SKM-1 treated with dmso at 0.1 percent for 144 hours (cell line): Measurements from ENCODE around the gene CYP39A1.
A peak's percentile ranks its signal among the peaks of the same experiment; 100 is the strongest.
"Not testable (repeated sequence)": the region's sequence is repeated elsewhere in the genome, so short reads cannot be mapped to it uniquely, and the experiment has no call there.

Source experiments
- DNase-seq: peaks from one replicate; lab custom pipeline; 2025; ENCODE audit not compliant: unreplicated experiment; lab: John Stamatoyannopoulos, UW

The CYP39A1 gene

DNA sequence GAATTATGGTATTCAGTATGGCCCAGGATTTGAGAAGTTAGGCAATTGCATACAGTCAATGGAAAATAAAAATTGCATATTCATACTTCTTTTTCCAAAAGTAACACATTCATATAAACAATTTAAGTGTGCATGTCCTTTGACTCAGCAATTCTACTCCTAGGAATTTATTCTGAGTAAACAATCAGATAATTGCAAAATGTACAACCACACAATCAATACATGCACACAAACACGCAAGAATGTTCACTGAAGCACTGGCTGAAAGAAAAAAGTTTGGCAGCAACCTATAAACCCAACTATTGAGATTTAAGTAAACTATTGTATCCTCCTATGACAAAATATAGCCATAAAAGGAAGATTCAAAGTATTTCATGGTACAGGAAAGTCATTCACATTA lies 1.6 kb downstream of the CYP39A1 start:
- no peak for DNase-seq

DNA sequence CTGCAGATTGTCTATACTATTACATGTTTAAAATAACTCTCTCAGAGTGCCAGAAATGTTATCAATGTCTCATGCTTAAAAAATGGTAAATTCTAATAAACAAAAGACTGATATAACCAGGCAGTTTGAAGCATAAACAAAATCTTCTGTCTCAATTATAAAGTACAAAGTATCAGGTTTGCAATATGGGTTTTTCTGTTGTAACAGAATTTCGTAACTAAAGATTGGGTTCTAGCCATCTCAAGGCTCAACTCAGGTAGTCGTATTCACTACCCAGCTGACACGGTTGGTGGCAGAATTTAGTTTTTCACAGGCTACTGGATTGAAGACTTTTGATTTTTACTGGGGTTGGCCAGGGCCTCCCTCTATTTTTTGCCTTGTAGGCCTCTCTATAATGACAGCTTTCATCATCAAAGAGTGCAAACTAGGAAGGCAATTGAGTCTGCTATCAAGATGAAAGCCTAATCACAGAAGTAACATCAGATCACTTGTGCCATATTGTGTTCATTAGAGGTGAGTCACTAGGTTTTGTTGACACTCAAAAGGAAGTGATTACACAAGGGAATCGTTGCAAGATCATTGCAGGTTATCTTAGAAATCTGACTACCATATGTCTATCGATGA lies 3.6 kb downstream of the CYP39A1 start:
- peak; percentile 10 for DNase-seq

DNA sequence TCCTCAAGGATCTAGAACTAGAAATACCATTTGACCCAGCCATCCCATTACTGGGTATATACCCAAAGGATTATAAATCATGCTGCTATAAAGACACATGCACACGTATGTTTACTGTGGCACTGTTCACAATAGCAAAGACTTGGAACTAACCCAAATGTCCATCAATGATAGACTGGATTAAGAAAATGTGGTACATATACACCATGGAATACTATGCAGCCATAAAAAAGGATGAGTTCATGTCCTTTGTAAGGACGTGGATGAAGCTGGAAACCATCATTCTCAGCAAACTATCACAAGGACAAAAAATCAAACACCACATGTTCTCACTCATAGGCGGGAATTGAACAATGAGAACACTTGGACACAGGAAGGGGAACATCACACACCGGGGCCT lies 4.5 kb downstream of the CYP39A1 start:
- DNase-seq = not testable (repeated sequence)

DNA sequence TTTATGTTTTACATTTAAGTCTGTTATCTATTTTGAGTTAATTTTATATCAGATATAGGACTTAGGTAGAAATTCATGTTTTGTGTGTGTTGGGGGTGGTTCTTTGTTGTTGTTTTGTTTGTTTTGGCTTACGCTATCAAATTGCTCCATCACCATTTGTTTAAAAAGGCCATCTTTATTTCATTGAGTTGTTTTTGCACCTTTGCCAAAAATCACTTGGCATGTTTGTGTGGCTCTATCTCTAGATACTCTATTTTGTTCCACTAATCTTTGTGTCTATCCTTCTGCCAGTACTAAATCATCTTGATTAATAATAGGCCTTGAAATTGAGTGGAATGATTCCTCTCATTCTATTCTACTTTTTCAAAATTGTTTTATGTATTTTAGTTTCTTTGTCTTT lies 7.4 kb downstream of the CYP39A1 start:
- DNase-seq = no peak

DNA sequence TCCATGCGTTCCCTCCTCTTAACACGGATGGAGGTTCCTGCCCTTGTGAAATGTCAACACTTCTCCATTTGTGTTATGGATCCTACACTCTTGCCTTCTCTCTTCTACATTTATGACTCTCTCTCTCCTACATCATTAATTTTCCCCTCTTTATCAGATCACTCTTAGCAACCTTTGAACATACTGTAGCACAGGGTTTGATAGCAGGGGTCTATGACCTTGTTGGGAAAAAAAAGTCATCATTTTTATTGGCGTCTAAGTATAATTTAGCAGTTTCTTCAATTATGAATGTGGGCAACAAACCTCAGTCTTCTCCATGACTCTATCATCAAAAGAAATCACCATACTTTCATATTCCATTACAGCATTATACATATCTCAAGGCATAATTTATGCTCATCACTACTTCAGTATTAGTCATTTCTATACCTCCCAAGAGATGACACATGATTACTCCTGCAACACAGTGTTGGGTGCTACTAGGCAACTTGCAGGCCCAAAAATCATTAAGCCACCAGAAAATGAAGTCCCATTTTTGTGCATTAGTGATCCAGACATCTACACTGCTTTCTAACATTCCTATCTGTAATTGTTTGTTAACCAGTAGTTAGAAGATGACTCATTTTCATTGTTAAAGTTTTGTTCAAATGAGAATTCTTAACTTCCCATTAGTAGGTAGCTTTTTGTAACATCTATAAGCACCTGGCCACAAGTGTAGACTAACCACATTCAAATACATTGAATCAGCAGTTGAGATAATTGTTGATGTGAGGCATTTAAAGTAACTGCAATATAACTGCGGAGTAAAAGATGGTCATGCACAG lies 9.5 kb downstream of the CYP39A1 start:
- no peak for DNase-seq

DNA sequence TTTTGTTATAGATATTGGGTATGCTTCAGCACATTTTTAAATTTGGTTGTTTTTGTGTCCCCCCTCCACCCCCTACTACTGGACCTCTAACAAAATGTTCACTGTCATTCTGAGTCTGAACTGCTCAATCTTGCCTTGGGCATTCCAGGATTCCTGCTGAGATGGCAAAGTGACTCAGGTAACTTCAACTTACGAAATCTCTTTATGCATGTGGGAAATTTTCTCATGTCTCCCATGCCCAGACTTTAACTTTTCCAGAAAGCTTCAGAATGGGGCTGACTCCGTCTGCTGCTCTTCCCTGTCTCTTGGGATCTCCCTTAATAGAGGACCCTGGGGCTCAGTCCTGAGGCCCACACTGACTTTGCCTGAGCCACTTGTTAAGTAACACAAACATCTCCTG lies 14.0 kb downstream of the CYP39A1 start:
- no peak for DNase-seq

DNA sequence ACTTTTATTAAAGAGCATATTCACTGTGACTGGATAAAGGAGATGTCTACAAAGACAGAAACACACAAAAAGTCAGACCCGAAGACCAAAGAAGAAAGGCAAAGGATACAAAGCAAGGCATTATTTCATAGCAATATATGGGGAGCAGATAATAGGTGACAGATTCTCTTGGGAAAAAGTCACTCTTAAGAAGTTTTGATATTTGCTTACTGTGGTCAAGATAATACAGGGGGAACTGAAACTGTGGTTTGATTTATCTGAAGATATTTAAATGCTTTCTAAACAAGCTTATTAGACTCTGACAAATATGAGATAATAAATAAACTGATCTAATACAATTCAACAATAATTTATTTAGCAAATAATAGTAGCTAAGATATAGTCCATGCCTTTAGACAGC lies 14.7 kb downstream of the CYP39A1 start:
- no peak for DNase-seq

DNA sequence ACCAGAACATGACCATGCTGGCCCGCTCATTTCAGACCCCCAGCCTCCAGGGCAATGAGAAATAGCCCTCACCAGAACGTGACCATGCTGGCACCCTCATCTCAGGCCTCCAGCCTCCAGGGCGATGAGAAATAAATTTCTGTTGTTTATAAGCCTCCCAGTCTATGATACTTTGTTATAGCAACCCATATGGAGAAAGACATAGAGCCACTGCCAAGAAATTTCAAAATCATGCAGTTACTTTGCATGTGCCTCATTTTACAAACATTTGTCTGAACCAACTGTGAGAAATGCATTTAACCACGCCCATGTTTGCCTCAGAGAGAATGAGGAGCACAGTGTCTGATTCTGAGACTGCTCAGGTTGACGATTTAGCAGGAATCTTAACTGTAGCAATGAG lies 15.5 kb downstream of the CYP39A1 start:
- no peak for DNase-seq

DNA sequence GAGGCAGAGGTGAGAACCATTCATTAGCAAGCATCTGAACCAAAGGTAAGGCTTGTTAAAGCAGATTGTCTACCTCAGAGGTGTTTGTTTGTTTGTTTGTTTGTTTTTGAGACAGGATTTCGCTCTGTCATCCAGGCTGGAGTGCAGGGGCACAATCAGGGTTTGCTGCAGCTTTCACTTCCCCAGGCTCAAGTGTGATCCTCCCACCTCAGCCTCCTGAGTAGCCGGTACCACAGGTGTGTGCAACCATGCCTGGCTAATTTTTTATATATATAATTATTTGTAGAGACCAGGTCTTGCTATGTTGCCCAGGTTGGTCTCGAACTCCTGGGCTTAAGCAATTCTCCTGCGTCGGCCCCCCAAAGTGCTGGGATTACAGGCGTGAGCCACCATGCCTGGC lies 17.2 kb downstream of the CYP39A1 start:
- no peak for DNase-seq

DNA sequence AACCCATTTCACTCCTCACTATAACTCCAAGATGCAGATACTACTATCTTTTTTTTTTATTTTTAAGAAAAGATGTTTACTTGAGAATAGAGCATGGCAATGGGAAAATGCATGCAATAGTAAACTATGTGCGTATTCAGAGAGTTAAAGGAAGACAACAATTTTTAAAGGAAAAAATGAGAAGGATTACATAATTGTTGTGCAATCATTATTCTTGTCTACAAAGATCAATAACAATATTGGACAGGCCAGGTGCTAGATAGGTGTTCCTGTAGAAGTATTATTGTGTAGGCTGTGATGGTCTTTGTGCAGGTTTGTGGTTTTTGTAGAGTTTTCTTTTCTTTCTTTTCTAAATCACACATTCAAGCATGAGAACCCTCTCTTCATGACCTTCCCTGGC lies 20.6 kb downstream of the CYP39A1 start:
- no peak for DNase-seq

DNA sequence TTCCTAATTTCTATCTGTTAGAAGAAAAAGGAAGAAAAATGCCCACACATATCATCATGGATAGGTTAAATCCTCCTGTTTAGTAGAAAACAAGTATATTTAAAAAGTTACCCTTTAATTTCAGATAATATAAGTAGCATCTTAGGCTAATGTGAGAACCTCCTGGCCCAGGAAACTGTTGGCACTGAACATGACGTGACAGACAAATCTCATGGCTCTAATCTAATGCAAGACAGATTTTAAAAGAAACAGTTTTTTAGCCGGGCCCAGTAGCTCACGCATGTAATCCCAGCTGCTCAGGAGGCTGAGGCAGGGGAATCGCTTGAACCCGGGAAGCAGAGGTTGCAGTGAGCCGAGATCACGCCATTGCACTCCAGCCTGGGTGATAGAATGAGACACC lies 22.9 kb downstream of the CYP39A1 start:
- no peak for DNase-seq

DNA sequence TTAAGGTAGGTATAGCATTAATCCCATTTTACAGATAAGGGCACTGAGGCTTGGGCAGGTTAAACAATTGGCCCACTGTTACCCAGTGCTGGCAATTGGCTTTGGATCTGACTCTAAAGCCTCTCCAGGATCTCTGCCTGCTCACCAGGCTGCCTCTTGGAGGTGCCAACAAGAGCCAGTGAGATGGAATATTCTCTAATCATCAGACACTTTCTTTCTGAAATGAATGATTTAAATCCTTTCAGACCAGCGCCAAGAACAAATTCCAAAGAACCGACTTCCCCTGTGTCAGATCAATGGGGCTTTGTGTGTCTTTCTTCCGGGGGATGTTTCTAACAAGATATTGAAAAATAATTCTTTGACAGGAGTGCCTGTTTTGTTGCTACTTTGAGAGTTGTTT lies 23.6 kb downstream of the CYP39A1 start:
- DNase-seq = no peak

DNA sequence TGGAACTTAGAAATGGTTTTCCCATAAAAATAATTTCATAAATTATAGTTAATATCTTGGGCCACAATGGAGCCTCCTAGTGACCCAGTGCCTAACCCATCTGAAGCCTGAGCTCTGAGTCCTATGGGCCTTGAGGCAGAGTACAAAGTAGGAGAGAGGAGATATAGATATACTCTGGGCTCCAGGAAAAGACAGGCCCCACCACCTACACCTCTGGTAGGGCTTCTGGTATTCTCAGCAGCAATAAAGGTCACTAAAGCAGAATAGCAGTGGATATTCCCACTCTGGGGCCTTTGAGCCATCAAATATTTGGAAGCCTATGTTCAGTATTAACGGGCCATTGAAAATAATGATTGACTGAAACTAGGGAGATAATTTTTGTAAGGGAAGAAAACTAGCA lies 24.1 kb downstream of the CYP39A1 start:
- no peak for DNase-seq

DNA sequence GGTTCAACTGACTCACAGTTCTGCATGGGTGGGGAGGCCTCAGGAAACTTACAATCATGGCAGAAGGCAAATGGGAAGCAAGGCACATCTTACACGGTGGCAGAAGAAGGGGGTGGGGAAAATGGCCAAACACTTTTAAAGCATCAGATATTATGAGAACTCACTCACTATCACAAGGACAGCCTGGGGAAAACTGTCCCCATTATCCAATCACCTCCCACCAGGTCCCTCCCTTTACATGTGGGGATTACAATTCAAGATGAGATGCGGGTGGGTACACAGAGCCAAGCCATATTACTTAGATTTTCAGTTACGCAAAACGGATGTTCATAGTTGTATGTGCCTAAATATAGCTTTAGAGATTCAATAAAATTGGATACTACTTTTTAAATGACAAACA lies 25.6 kb downstream of the CYP39A1 start:
- no peak for DNase-seq

DNA sequence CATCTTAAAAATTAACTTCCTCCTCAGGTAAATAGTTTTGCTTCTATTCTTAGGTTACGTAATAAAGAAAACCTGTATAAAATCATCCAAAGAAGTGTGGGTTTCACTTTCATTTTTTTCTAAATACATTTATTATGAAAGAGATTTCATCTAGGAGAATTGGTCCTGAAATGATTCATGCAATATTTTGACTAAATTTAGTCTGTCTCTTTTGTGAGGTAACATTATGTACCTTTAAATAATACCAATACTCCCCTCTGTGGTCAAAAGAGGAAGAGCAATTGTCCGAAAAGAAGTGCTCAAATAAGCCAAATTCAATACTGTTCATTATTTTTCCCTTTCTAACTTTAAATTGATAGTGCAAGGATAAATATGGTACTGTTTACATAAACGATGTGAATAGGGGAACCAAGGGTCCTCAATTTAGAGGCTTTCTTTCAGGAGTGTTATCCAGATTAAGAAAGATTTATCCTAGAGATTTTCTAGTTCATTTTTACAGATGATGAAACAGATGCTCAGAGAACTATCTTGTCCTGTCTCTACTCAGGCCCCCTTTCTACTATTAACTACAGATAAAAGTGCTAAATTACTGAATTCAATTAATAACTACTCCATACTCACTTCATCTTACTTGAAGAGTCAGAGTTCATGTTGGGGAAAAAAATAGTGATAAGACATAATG lies 26.2 kb downstream of the CYP39A1 start:
- peak; percentile 42 for DNase-seq

DNA sequence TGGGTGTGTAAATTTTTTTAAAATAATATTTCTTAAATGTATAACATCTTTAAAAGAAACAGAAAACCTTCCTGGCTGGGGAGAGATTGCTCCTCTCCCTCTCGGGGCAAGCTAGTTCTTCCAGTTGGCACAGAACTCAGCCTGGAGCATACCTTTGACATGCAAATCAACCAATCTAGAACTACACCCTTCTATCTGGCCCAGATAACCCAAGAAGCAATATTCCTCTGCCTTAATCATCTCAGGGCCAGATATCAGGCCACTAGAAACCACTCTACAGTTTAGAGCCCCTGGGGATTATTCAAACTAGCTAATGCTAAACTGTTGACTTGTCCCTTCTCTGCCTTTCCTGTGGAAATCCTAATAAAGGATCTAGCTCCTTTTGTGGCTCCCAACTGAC lies 33.9 kb downstream of the CYP39A1 start:
- DNase-seq = no peak

DNA sequence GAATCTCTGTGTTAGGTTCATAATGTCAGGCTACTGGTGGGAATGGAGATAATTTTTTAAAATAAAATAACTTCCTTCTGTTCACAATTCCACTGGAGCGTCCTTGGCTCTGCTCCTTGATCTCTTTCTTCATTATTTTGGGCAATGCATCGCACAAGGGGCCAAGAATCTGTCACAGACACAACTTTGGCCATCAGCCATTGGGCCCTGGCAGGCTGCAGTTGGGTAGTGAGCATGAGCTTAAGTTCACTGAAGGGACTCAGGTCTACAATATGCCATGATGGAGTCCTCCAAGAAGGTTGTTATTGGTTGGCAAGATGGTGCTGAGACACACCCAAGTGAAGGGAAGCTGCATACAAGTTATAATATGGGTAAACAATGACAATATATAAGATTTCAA lies 40.0 kb downstream of the CYP39A1 start:
- DNase-seq = no peak

DNA sequence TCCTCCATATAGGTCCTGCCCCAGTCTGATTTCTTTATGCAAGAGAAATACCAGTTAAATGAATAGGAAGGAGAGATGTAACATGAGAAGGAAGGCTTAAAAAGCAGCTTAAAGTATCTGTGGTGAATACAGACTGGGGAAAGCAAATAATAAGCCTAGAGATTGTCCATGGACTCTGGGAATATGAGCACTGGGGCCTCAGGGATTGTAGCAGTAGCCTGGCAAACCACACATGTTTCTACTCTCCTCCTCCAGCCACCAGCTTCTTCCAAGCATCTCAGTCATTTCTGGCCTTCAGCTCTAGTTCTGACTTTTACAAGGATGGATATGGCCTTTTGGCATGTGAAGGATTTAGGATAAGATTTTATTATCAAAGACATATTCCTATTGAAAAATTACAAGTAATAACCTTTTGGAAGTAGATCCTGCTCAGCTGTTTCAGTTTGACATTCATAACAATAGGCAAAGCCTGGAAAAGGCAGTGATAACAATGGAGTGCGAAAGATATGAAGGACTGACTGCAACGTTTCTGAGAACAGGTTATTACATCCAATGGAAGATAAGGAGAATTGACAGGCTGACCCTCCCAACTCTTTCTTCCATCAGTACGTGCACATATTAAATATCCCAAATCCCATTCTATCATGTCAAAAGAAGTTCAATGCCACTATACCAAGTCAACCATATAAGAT lies 41.6 kb downstream of the CYP39A1 start:
- no peak for DNase-seq

DNA sequence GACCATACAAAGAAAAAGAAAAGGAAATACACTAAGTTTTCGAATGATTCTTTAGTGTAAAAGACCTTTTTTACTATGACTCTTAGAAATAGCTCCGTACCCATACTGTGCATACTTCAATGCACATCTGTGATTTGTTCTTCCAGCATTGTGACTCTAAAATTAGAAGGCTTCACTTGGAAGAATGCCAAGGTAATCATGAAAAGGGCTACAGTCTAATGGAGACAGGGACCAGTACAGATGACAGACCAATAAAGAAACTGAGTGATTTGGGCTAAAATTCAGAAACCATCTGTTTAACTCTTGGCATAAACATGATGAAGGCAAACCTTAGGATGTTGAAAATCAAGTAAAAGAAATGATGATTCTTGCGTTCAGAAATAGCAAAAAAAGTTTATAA lies 46.3 kb downstream of the CYP39A1 start:
- DNase-seq = no peak

DNA sequence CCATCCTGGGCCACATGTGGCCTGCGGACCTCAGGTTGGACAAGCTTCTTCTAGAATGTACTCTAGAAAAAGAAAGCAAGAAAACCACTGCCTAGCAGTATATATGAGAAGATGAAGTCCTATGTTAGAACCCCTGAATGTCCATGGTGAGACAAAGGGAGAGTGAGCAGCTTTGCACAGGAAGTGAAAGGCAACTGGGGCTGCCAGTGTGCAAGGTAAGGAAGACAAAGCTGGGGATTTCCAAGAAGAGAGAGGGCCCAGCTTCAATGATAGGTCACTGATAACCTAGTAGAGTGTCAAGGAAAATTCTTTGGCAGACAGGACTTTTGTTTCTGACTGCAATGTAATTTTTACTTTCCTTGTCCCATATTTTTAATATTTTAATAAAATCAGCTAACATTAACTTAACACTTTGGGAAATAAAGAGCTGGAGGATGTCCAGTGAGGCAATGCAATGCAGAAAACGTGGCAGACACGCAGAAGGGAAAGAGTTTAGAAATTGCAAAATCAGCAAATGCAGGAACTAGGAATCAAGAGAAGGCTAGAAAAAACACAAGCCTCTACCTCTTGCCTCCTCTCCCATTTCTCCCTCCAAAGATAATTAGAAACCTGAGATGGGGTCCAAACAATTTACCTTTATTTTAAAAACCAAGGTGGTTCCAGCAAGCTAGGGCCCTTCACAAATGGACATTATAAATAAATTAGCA lies 47.4 kb downstream of the CYP39A1 start:
- no peak for DNase-seq

DNA sequence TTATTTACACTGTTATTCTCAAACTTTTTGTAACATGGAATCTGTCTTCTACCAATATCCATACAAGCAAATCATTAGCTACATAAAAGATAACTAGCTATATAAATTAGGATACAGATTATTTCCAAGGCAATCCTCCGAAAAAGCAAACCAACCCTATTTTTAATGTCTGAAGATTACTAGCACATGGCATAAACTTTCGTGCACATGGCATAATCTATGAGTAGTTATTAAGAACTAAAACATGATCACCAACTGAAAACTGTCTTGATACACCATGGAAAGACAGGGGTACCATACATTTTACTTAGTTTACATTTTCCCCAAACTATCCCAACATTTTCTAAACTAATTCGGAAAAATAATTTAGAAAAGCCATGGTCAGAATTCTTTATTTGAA lies 54.4 kb downstream of the CYP39A1 start:
- no peak for DNase-seq
